Rectal smooth muscle tissue (tissue), 1 donor: ENCODE results near the gene GLYAT.
"Not testable (repeated sequence)": the region's sequence is repeated elsewhere in the genome, so short reads cannot be mapped to it uniquely, and the experiment has no call there.

Source experiments
- H3K27ac ChIP-seq: one replicate; pipeline ENCODE4 v1.7.0; 2013; ENCODE audit warnings: low read depth, low read length, inconsistent platforms
- H3K27me3 ChIP-seq: one replicate; pipeline ENCODE4 v1.7.0; 2013; ENCODE audit warnings: low read length; ENCODE audit not compliant: control insufficient read depth, insufficient read depth
- H3K36me3 ChIP-seq: one replicate; pipeline ENCODE4 v1.7.0; 2013; ENCODE audit warnings: low read length; ENCODE audit not compliant: control insufficient read depth, insufficient read depth
- H3K4me1 ChIP-seq: one replicate; pipeline ENCODE4 v1.7.0; 2013; ENCODE audit warnings: low read length; ENCODE audit not compliant: control insufficient read depth, insufficient read depth
- H3K4me3 ChIP-seq: one replicate; pipeline ENCODE4 v1.7.0; 2013; ENCODE audit warnings: low read length
- H3K9ac ChIP-seq: one replicate; pipeline ENCODE4 v1.7.0; 2013; ENCODE audit warnings: low read length

Gene GLYAT

GRCh38 chr11:58688789-58689503 lies 42.8 kb downstream of the GLYAT start:
- Histone ChIP-seq H3K9ac (no peak overlapping the region), H3K27me3 (no peaks in the 10 kb centered on the region), H3K4me1 (no peaks in the 10 kb centered on the region), H3K36me3 (no peaks in the 10 kb centered on the region), H3K27ac (no peak overlapping the region), H3K4me3 (no peak overlapping the region)

GRCh38 chr11:58685973-58686722 lies 45.6 kb downstream of the GLYAT start:
- H3K4me3 ChIP-seq = no peak overlapping the region
- no peak overlapping the region for H3K9ac ChIP-seq
- H3K36me3 ChIP-seq = no peaks in the 10 kb centered on the region
- no peaks in the 10 kb centered on the region for H3K27me3 ChIP-seq
- H3K27ac ChIP-seq = no peak overlapping the region
- no peaks in the 10 kb centered on the region for H3K4me1 ChIP-seq

GRCh38 chr11:58682660-58683059 lies 49.1 kb downstream of the GLYAT start:
- H3K4me1 ChIP-seq, H3K36me3 ChIP-seq, H3K9ac ChIP-seq, H3K27me3 ChIP-seq, H3K4me3 ChIP-seq, H3K27ac ChIP-seq: not testable (repeated sequence)

- not testable (repeated sequence) for H3K36me3 ChIP-seq, H3K9ac ChIP-seq, H3K27ac ChIP-seq, H3K27me3 ChIP-seq, H3K4me1 ChIP-seq, H3K4me3 ChIP-seq
Observed at GRCh38 chr11:58677536-58677935, 54.2 kb downstream of the GLYAT start.

GRCh38 chr11:58676563-58677135 lies 55.1 kb downstream of the GLYAT start:
- Histone ChIP-seq H3K4me3 (no peak overlapping the region), H3K27ac (no peak overlapping the region), H3K27me3 (no peaks in the 10 kb centered on the region), H3K9ac (no peak overlapping the region), H3K36me3 (no peaks in the 10 kb centered on the region), H3K4me1 (no peaks in the 10 kb centered on the region)

- Histone ChIP-seq H3K4me1 (no peaks in the 10 kb centered on the region), H3K4me3 (no peak overlapping the region), H3K27ac (no peak overlapping the region), H3K36me3 (no peaks in the 10 kb centered on the region), H3K27me3 (no peaks in the 10 kb centered on the region), H3K9ac (no peak overlapping the region)
Observed at GRCh38 chr11:58675334-58676155, 56.2 kb downstream of the GLYAT start.

- Histone ChIP-seq H3K36me3 (no peaks in the 10 kb centered on the region), H3K27ac (no peak overlapping the region), H3K4me3 (no peak overlapping the region), H3K27me3 (no peaks in the 10 kb centered on the region), H3K9ac (no peak overlapping the region), H3K4me1 (no peaks in the 10 kb centered on the region)
Observed at GRCh38 chr11:58674609-58675008, 57.1 kb downstream of the GLYAT start.

GRCh38 chr11:58671983-58672633 lies 59.6 kb downstream of the GLYAT start:
- Histone ChIP-seq H3K4me3 (no peak overlapping the region), H3K36me3 (no peaks in the 10 kb centered on the region), H3K27ac (no peak overlapping the region), H3K27me3 (no peaks in the 10 kb centered on the region), H3K9ac (no peak overlapping the region), H3K4me1 (no peaks in the 10 kb centered on the region)

- Histone ChIP-seq H3K27ac (no peak overlapping the region), H3K36me3 (no peaks in the 10 kb centered on the region), H3K9ac (no peak overlapping the region), H3K4me1 (no peaks in the 10 kb centered on the region), H3K27me3 (no peaks in the 10 kb centered on the region), H3K4me3 (no peak overlapping the region)
Observed at GRCh38 chr11:58659910-58660570, 71.7 kb downstream of the GLYAT start.

- Histone ChIP-seq H3K36me3 (no peaks in the 10 kb centered on the region), H3K4me1 (no peaks in the 10 kb centered on the region), H3K9ac (no peak overlapping the region), H3K4me3 (no peak overlapping the region), H3K27me3 (no peaks in the 10 kb centered on the region), H3K27ac (no peak overlapping the region)
Observed at GRCh38 chr11:58659404-58659803, 72.3 kb downstream of the GLYAT start.
